GM21390 (cell line): ENCODE data around the gene HDAC9.

Experiments used
- ATAC-seq: cut with Tn5 transposase; IDR thresholded peaks from one replicate; pipeline ENCODE4 v1.9.1; 2021; ENCODE audit not compliant: unreplicated experiment

HDAC9 gene

DNA sequence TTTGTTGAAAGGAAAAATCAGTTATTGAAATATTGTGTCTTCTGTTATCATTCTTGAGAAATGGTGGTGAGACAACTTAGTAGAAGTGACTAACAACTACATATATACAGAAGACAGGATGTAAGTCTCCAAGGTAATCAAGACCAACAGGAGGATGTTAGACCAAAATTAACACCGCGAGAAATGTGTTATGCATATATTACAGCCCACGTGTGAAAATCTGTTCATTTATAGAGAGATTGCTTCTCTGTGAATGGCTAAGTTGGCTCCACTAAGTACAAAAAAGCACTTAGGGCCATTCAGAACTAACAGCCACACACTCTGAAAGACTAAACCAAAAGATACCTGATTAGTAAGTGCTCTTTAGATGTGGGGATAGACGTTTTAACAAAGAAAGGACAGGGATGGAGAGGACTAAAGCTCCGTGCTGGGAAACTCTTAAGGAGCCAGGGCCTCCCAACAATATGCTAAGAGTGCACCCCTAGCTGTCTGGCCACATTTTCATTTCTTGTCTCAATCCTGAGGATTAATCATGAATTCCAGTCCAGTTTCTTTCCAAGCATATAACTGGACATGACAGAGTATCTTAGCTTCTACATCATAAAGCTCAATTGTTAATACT, 26.5 kb downstream of the HDAC9 start:
- ATAC-seq: peak; percentile 53

DNA sequence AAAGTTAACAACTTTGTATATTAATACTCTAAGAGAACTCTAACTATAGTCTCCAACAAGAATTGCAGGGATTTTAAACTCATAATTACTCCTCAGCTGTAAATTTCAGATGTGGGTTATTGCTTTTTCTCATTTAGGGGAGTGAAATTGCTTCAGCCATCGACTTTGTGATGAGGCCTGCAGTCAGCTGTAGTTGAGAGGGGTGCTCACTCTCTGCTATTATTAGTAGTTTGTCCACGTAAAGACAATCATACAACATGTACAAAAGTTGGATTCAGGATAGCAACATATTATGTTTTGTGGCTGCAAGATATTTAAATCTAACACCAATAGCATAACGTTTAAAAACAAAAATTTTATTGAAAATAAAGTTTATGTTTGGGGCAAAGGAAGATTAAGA, 28.7 kb downstream of the HDAC9 start:
- no peak for ATAC-seq

DNA sequence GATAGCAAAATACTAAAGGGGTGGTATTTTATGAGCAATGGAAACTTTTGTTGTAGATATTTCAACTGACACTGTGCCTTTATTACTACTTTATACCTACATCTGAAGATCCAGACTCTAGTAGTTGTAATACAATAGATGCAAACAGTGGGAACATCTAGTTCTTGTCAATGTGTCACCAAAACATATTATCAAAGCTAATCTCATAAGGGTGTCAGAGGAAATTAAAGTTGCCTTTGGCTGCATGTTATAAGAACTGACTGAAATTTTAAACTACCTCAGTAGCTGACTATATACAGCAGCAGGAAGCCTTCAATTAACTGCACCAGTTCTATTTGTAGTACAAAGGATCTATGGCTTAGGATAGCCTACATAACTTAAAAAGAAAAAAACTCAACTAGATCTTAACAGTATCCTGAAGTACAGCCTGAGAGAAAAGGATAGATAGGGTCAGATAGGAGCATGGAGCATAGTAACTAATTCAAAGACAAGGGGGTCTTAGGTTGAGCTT, 30.9 kb downstream of the HDAC9 start:
- ATAC-seq: no peak

DNA sequence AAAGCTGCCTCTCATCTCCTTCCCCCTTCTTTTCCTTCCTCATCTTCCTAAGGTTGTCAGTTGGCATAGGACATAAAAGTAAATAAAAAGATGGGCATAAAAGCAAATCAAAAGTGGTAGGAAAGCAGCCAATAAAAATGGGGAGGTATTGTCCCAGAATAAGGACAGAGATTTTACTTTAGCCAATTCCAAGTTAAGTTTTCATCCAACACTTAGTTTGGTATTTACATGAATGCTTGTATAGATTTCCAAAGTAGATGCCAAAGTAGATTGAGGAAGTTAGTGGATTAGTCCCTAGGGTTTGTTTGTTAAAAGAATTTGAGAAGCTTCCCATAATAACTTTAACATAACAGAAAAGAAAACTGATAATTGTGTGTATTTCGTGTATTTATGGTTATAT, 33.7 kb downstream of the HDAC9 start:
- ATAC-seq: no peak

DNA sequence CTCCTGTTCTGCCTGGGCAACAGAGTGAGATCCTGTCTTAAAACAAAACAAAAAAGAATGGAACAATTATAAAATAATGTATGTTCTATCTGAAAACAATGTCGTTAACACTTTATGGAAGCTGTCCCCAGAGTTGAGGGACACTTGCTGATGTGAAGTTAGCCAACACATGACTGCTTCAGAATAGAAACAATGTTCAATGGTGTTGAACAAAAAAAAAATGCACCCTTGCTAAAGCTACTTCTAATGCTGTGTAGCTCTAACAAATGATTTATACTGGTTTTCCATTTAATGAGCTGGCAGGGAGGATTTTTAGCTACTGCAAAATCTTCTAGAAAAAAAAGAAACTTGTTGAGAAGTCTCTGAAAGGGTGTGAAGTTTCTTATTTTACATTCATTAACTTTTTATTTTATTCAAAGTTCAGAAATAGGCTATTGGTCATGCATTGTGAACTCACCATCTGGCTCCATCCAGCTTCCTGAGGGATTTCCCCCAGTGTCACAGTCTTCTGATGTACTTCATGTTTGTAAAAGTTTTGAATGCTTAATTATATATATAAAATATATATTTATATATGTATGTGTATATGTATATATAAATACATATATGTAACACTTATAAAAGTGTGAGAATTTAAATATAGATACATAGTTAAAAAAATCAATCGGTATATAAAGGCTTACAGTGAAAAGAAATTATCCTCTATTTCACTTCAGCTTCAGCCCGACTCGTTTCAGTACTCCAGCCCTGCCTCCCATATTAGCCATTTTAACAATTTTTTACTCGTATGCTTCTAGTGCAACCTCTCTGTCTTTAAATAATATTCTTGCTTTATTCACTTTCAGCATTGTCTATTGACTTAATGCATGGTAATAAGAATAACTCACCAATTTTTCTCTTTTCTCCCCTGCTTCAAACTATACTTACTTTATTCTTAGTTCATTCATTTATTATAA, 35.0 kb downstream of the HDAC9 start:
- ATAC-seq: peak; percentile 72

DNA sequence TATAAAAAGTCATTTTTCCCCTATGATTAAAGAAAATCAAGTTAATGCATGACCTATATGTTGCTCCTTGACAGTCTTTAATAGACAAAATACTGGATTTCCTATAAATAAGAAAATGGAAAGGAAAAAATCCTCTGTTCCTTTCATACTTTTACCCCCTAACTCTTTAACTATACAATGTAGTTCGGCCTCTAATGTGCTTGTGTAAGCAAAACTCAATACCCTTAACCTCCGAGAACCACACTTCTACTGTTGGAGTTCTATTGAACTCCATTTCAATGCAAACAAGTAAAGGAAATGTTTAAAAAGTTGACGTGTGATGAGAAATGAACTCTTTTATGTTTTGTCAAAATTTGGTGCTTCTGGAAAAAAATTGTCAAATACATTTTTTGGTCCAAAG, 36.0 kb downstream of the HDAC9 start:
- ATAC-seq: no peak

DNA sequence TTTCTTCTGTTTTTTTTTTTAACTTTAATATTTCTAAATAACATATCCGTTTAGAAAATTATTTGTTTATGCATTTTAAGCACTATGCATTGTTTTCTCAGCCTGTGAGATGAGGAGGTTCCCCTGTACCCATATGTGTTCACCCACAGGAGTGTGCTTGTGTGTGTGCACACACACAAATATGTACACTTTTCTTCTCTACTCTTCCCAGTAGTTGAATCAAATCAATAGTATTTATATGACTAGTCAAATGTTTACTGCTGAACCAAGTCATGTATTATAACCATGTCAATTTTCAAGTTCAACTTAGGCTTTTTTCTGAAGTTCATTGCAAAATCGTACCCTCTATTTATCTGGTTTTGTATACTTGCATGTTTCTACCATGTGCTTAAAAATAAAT, 37.3 kb downstream of the HDAC9 start:
- ATAC-seq: no peak

DNA sequence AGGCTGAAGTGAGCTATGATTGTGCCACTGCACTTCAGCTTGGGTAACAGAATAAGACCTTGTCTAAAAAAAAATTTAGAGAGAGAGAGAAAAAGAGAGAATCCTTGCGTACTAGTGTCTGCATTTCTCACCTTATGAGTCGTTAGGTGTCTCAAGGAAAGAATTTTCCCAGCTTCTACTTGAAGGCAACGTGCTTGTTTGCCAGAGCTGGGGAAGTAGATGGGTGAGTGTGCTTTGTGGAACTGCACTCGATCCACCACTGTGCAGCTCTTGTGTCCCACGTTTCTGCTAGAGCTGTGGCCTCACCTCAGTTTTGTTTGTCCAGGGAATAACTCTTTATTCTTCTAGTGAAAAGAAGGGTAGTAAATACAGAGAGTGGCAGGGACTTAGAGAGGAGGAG, 38.9 kb downstream of the HDAC9 start:
- no peak for ATAC-seq

DNA sequence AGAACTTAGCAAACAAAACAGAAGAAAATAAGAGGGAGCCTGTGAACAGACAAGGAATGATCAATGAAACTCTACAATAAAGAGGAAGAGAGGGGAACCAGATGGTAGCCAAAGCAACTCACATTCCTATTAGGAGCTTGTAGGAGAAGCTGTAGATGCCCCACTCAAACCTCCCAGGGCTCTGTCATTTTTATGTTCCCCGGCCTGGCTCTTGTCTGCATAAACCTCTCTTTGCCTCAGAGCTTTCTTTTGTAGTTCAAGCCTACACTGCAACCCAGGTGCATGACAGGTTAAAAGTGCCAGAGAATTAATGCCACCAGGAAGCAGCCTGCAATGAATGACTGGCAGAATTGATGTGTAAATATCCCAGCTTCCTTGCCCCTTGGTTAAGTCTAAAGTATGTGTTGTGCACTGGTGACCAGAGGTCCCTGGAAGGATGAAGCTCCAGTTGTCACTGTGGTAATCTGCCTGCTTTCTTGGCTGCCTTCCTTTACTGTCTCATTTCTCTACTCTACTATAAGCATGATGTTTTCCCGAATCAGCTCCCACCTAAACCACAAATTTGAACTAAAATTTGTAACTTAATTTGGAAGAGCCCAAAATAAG, 40.4 kb downstream of the HDAC9 start:
- no peak for ATAC-seq

- no peak for ATAC-seq
Observed at GRCh38 chr7:18536486-18536885, 40.9 kb downstream of the HDAC9 start.

- ATAC-seq: peak; percentile 82
Observed at GRCh38 chr7:18538554-18539250, 43.2 kb downstream of the HDAC9 start.

- ATAC-seq: no peak
Observed at GRCh38 chr7:18540396-18540795, 44.8 kb downstream of the HDAC9 start.

DNA sequence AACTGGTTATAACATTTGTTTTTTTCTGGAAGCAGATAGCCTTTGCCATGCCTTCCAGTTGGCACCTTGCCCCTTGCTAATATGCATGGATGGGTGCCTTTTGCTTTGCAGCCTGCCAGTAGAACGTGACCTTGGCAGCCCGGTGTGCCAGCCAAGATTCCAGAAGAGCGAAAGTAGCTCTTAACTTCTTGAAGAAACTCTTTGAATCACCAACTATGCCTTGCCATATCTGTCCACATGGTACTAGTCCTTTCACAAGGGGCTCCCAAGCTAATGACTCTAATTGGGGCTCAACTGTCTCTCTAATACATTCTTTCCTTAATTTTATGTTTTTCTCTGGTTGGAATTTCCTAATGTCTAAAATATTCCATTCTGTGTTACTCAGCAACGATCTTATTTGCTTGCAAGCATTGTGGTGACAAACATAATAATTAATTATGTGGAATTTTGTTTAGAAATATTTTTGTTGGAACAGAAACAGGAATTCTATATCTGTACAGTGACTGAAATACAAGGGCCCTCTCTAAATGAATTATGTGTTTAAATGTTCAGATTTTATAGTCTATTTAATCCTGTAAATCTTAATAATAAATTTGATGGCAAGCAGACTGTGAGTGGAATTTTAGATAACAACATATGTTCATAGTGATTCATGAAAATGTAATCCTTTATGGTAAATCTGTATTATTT, 45.8 kb downstream of the HDAC9 start:
- ATAC-seq: no peak

GRCh38 chr7:18541871-18542212, 46.3 kb downstream of the HDAC9 start:
- no peak for ATAC-seq

- ATAC-seq: no peak
Observed at GRCh38 chr7:18546576-18546975, 51.0 kb downstream of the HDAC9 start.

GRCh38 chr7:18547509-18548187, 52.1 kb downstream of the HDAC9 start:
- peak; percentile 56 for ATAC-seq

GRCh38 chr7:18548534-18548933, 53.0 kb downstream of the HDAC9 start:
- ATAC-seq: no peak

DNA sequence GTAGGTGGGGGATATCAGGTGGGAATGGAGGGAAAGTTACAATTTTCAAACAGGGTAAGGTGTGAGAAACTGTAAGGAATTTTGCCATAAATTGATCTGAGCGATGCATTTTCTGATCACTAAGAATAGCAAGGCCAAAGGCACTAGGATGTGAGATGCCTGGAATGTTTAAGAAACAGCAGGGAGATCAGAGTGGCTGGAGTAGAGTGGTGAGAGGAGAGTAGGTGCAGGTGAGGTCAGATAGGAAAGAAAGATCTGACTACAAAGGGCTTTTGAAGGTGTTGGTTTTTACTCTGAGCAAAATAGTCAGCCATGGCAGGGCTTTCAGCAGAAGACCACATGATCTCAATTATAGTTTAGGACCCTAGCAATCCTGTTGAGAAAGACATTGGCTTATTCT, 55.0 kb downstream of the HDAC9 start:
- no peak for ATAC-seq

GRCh38 chr7:18552316-18552916, 56.9 kb downstream of the HDAC9 start:
- ATAC-seq: no peak
